Activated B cell treated with CpG ODN at 0.5 μM for 24 hours (primary cell): ENCODE data around the gene TNFRSF4. TPM values are rescaled to one million over a fixed set of nuclear protein-coding genes. Genes with fewer than 3 reads are reported as not detected.

ENCODE experiments used
- ATAC-seq: fragments of 200-7000 bp; cut with Tn5 transposase; one replicate; pipeline ENCODE4 v1.10.0; 2021; ENCODE audit warnings: low read depth, mild to moderate bottlenecking, moderate library complexity
- CTCF ChIA-PET: fragments of 350-600 bp; sonication (Branson Sonifier 250); formaldehyde crosslinking; loops from one replicate; lab custom pipeline; 2021; ENCODE audit warnings: antibody characterized with exemption; lab: Charles Lee
- POLR2A ChIA-PET: fragments of 350-600 bp; sonication (Branson Sonifier 250); formaldehyde crosslinking; loops from one replicate; lab custom pipeline; 2021; ENCODE audit warnings: antibody characterized with exemption; lab: Charles Lee
- DNase-seq: peaks from one replicate; pipeline ENCODE4 v3.0.0; 2022
- H3K27ac Mint-ChIP-seq: one replicate; pipeline ENCODE4 v1.8.0; 2020; ENCODE audit warnings: mixed read lengths
- H3K27me3 Mint-ChIP-seq: one replicate; pipeline ENCODE4 v1.8.0; 2021; ENCODE audit warnings: mixed read lengths
- H3K36me3 Mint-ChIP-seq: one replicate; pipeline ENCODE4 v1.8.0; 2021; ENCODE audit warnings: low read depth, mixed read lengths
- H3K4me1 Mint-ChIP-seq: one replicate; pipeline ENCODE4 v1.8.0; 2021; ENCODE audit warnings: mixed read lengths
- H3K4me3 Mint-ChIP-seq: one replicate; pipeline ENCODE4 v1.8.0; 2020; ENCODE audit warnings: mild to moderate bottlenecking, mixed read lengths
- H3K9me3 Mint-ChIP-seq: one replicate; pipeline ENCODE4 v1.8.0; 2020; ENCODE audit warnings: mixed read lengths
- CTCF ChIP-seq: fragments of 200-600 bp; IDR thresholded peaks from one replicate; pipeline ENCODE4 v1.8.0; 2022; ENCODE audit warnings: antibody characterized with exemption, mild to moderate bottlenecking
- intact Hi-C: fragments of 100-400 bp; cut with micrococcal nuclease; formaldehyde crosslinking; loops from one replicate; pipeline ENCODE4 v1.15.1; 2024
- total RNA-seq: library from RNA; stranded (reverse); gene quantifications from 2 replicates; pipeline ENCODE4 v1.2.3, GENCODE V29; 2022

TNFRSF4 gene
- total RNA-seq, 1 donor from 2014 or later = 0.86 TPM

- H3K9me3 Mint-ChIP-seq = no peaks in the 10 kb centered on the region
- POLR2A ChIA-PET = interaction anchor here (0.8 kb wide), 1 partner anchor 24 kb away, joined by 3 read pairs; no protein-coding TSS in a partner anchor
These were observed 52.3 kb downstream of the TNFRSF4 start for GRCh38 chr1:1161683-1162079.

More at GRCh38 chr1:1161683-1162079, 52.3 kb downstream of the TNFRSF4 start:
- no peak for TF ChIP-seq CTCF
- ATAC-seq = no peak
- no peak for DNase-seq
- CTCF ChIA-PET = no interaction called here
- intact Hi-C loops = no loop called here
- Mint-ChIP-seq H3K4me3 (no peak overlapping the region), H3K27ac (no peak overlapping the region), H3K27me3 (peaks cover 5% of the 10 kb centered on the region), H3K36me3 (no peaks in the 10 kb centered on the region), H3K4me1 (peaks cover 6% of the 10 kb centered on the region)

Other genes with a start within 250 kb of the TNFRSF4 start
- 1.3 and 1.4 TPM in 2 replicates for gene PLEKHN1, start 247.7 kb downstream of the TNFRSF4 start, total RNA-seq
- gene PERM1, start 232.1 kb downstream of the TNFRSF4 start, total RNA-seq = not detected in 2 replicates
- 0.67 and 1.2 TPM in 2 replicates for gene HES4, start 214.1 kb downstream of the TNFRSF4 start, total RNA-seq
- gene ISG15, start 200.7 kb downstream of the TNFRSF4 start, total RNA-seq = 25.8 and 28.9 TPM in 2 replicates
- gene AGRN, start 194.0 kb downstream of the TNFRSF4 start, total RNA-seq = 25.8 and 27.1 TPM in 2 replicates
- gene RNF223, start 139.8 kb downstream of the TNFRSF4 start, total RNA-seq = not detected in 2 replicates
- 20.8 and 26.5 TPM in 2 replicates for gene C1orf159, start 98.1 kb downstream of the TNFRSF4 start, total RNA-seq
- gene TTLL10, start 40.3 kb downstream of the TNFRSF4 start, total RNA-seq = 0.16 TPM in 1 of 2 replicates, not detected in the other
- 36.7 and 37.5 TPM in 2 replicates for gene TNFRSF18, start 7.6 kb downstream of the TNFRSF4 start, total RNA-seq
- 94.4 and 97.9 TPM in 2 replicates for gene SDF4, start 17.8 kb upstream of the TNFRSF4 start, total RNA-seq
- 20.9 and 22.1 TPM in 2 replicates for gene B3GALT6, start 18.1 kb upstream of the TNFRSF4 start, total RNA-seq
- gene C1QTNF12, start 32.6 kb upstream of the TNFRSF4 start, total RNA-seq = 2.5 and 2.7 TPM in 2 replicates
- 79.2 and 89.9 TPM in 2 replicates for gene UBE2J2, start 59.7 kb upstream of the TNFRSF4 start, total RNA-seq
- 1.6 and 3.3 TPM in 2 replicates for gene SCNN1D, start 66.3 kb upstream of the TNFRSF4 start, total RNA-seq
- 16.2 and 26.1 TPM in 2 replicates for gene ACAP3, start 93.8 kb upstream of the TNFRSF4 start, total RNA-seq
- 11.9 and 12.6 TPM in 2 replicates for gene PUSL1, start 94.4 kb upstream of the TNFRSF4 start, total RNA-seq
- gene INTS11, start 110.5 kb upstream of the TNFRSF4 start, total RNA-seq = 131 and 151 TPM in 2 replicates
- gene CPTP, start 110.6 kb upstream of the TNFRSF4 start, total RNA-seq = 13.8 and 15.3 TPM in 2 replicates
- 2.5 and 2.7 TPM in 2 replicates for gene TAS1R3, start 117.1 kb upstream of the TNFRSF4 start, total RNA-seq
- 29.3 and 30.7 TPM in 2 replicates for gene DVL1, start 135.3 kb upstream of the TNFRSF4 start, total RNA-seq
- 0.07 and 0.16 TPM in 2 replicates for gene MXRA8, start 144.4 kb upstream of the TNFRSF4 start, total RNA-seq
- 91.5 and 105 TPM in 2 replicates for gene AURKAIP1, start 161.1 kb upstream of the TNFRSF4 start, total RNA-seq
- gene CCNL2, start 185.2 kb upstream of the TNFRSF4 start, total RNA-seq = 188 and 225 TPM in 2 replicates
- gene MRPL20, start 193.1 kb upstream of the TNFRSF4 start, total RNA-seq = 134 and 136 TPM in 2 replicates
- gene ANKRD65, start 207.1 kb upstream of the TNFRSF4 start, total RNA-seq = 0.13 TPM in 1 of 2 replicates, not detected in the other
- gene VWA1, start 221.5 kb upstream of the TNFRSF4 start, total RNA-seq = not detected in 2 replicates
- gene ATAD3C, start 235.5 kb upstream of the TNFRSF4 start, total RNA-seq = 0.58 and 0.86 TPM in 2 replicates